ENCODE measurements around the gene CLEC17A. TPM values are rescaled to one million over a fixed set of nuclear protein-coding genes. Genes with fewer than 3 reads are reported as not detected.
"Not testable (repeated sequence)": the region's sequence is repeated elsewhere in the genome, so short reads cannot be mapped to it uniquely, and the experiment has no call there.

CLEC17A gene
- total RNA-seq = 1.6 TPM

GRCh38 chr19:14582894-14583340 lies at the start of gene CLEC17A:
TSS of gene CLEC17A (plus strand) at chr19:14583084. CDS start at chr19:14583161, 77 bp downstream.
- Histone ChIP-seq H3K4me3 (ENCODE audit: low read length) (peak within 1 kb of the TSS; percentile 40), H3K27me3 (ENCODE audit: insufficient read depth, low read length) (no peaks in the 10 kb centered on the region), H3K4me1 (ENCODE audit: insufficient read depth, low read length) (peaks cover 22% of the 10 kb centered on the region), H3K9me3 (ENCODE audit: low read depth, low read length) (no peaks in the 10 kb centered on the region)

- no peaks in the 10 kb centered on the region for H3K27me3 ChIP-seq (ENCODE audit: insufficient read depth, low read length)
- H3K4me3 ChIP-seq (ENCODE audit: low read length) = no peak overlapping the region
- H3K4me1 ChIP-seq (ENCODE audit: insufficient read depth, low read length) = peaks cover 38% of the 10 kb centered on the region
- H3K9me3 ChIP-seq (ENCODE audit: low read depth, low read length) = no peaks in the 10 kb centered on the region
Measured at GRCh38 chr19:14533450-14533849, 49.4 kb upstream of the CLEC17A start.

GRCh38 chr19:14536926-14537692 lies 45.8 kb upstream of the CLEC17A start:
- Histone ChIP-seq H3K9me3 (ENCODE audit: low read depth, low read length) (no peaks in the 10 kb centered on the region), H3K4me1 (ENCODE audit: insufficient read depth, low read length) (peaks cover 11% of the 10 kb centered on the region), H3K27me3 (ENCODE audit: insufficient read depth, low read length) (no peaks in the 10 kb centered on the region), H3K4me3 (ENCODE audit: low read length) (no peak overlapping the region)

GRCh38 chr19:14540741-14541525 lies 42.0 kb upstream of the CLEC17A start:
- peaks cover 3% of the 10 kb centered on the region for H3K4me1 ChIP-seq (ENCODE audit: insufficient read depth, low read length)
- H3K27me3 ChIP-seq (ENCODE audit: insufficient read depth, low read length) = no peaks in the 10 kb centered on the region
- H3K9me3 ChIP-seq (ENCODE audit: low read depth, low read length) = no peaks in the 10 kb centered on the region
- H3K4me3 ChIP-seq (ENCODE audit: low read length) = no peak overlapping the region

- not testable (repeated sequence) for H3K4me3 ChIP-seq (ENCODE audit: low read length); H3K9me3 ChIP-seq (ENCODE audit: low read depth, low read length); H3K27me3 ChIP-seq (ENCODE audit: insufficient read depth, low read length); H3K4me1 ChIP-seq (ENCODE audit: insufficient read depth, low read length)
Measured at GRCh38 chr19:14541979-14542378, 40.9 kb upstream of the CLEC17A start.

- Histone ChIP-seq H3K27me3 (ENCODE audit: insufficient read depth, low read length) (no peaks in the 10 kb centered on the region), H3K9me3 (ENCODE audit: low read depth, low read length) (no peaks in the 10 kb centered on the region), H3K4me3 (ENCODE audit: low read length) (no peak overlapping the region), H3K4me1 (ENCODE audit: insufficient read depth, low read length) (no peaks in the 10 kb centered on the region)
Measured at GRCh38 chr19:14542711-14543328, 40.1 kb upstream of the CLEC17A start.

- Histone ChIP-seq H3K4me3 (ENCODE audit: low read length) (no peak overlapping the region), H3K27me3 (ENCODE audit: insufficient read depth, low read length) (no peaks in the 10 kb centered on the region), H3K9me3 (ENCODE audit: low read depth, low read length) (no peaks in the 10 kb centered on the region), H3K4me1 (ENCODE audit: insufficient read depth, low read length) (no peaks in the 10 kb centered on the region)
Measured at GRCh38 chr19:14544047-14544446, 38.8 kb upstream of the CLEC17A start.

- no peaks in the 10 kb centered on the region for H3K9me3 ChIP-seq (ENCODE audit: low read depth, low read length)
- H3K4me3 ChIP-seq (ENCODE audit: low read length) = no peak overlapping the region
- H3K4me1 ChIP-seq (ENCODE audit: insufficient read depth, low read length) = peaks cover 3% of the 10 kb centered on the region
- no peaks in the 10 kb centered on the region for H3K27me3 ChIP-seq (ENCODE audit: insufficient read depth, low read length)
Measured at GRCh38 chr19:14544977-14545715, 37.7 kb upstream of the CLEC17A start.

- H3K27me3 ChIP-seq (ENCODE audit: insufficient read depth, low read length) = no peaks in the 10 kb centered on the region
- no peak overlapping the region for H3K4me3 ChIP-seq (ENCODE audit: low read length)
- peaks cover 8% of the 10 kb centered on the region for H3K4me1 ChIP-seq (ENCODE audit: insufficient read depth, low read length)
- H3K9me3 ChIP-seq (ENCODE audit: low read depth, low read length) = no peaks in the 10 kb centered on the region
Measured at GRCh38 chr19:14545716-14546082, 37.2 kb upstream of the CLEC17A start.

GRCh38 chr19:14550201-14550754 lies 32.6 kb upstream of the CLEC17A start:
- no peak overlapping the region for H3K4me3 ChIP-seq (ENCODE audit: low read length)
- no peaks in the 10 kb centered on the region for H3K9me3 ChIP-seq (ENCODE audit: low read depth, low read length)
- H3K4me1 ChIP-seq (ENCODE audit: insufficient read depth, low read length) = peaks cover 29% of the 10 kb centered on the region
- H3K27me3 ChIP-seq (ENCODE audit: insufficient read depth, low read length) = no peaks in the 10 kb centered on the region

GRCh38 chr19:14551134-14552005 lies 31.5 kb upstream of the CLEC17A start:
- H3K27me3 ChIP-seq (ENCODE audit: insufficient read depth, low read length); H3K4me3 ChIP-seq (ENCODE audit: low read length); H3K9me3 ChIP-seq (ENCODE audit: low read depth, low read length): not testable (repeated sequence)
- H3K4me1 ChIP-seq (ENCODE audit: insufficient read depth, low read length) = peaks cover 37% of the 10 kb centered on the region

- H3K4me1 ChIP-seq (ENCODE audit: insufficient read depth, low read length) = peaks cover 42% of the 10 kb centered on the region
- H3K9me3 ChIP-seq (ENCODE audit: low read depth, low read length); H3K4me3 ChIP-seq (ENCODE audit: low read length); H3K27me3 ChIP-seq (ENCODE audit: insufficient read depth, low read length): not testable (repeated sequence)
Measured at GRCh38 chr19:14552006-14552360, 30.9 kb upstream of the CLEC17A start.

- H3K4me3 ChIP-seq (ENCODE audit: low read length) = no peak overlapping the region
- H3K9me3 ChIP-seq (ENCODE audit: low read depth, low read length) = no peaks in the 10 kb centered on the region
- peaks cover 44% of the 10 kb centered on the region for H3K4me1 ChIP-seq (ENCODE audit: insufficient read depth, low read length)
- no peaks in the 10 kb centered on the region for H3K27me3 ChIP-seq (ENCODE audit: insufficient read depth, low read length)
Measured at GRCh38 chr19:14553042-14553938, 29.6 kb upstream of the CLEC17A start.
